Neural crest cell (in vitro differentiated cells): Measurements from ENCODE around the gene PIP5K1B. TPM values are rescaled to one million over a fixed set of nuclear protein-coding genes. Genes with fewer than 3 reads are reported as not detected.

Experiments
- DNase-seq: peaks from one replicate; pipeline ENCODE4 v3.0.0; 2021; ENCODE audit warnings: low read depth, mixed read lengths, low spot score
- H3K27ac Mint-ChIP-seq: one replicate; pipeline ENCODE4 v1.8.0; 2021; ENCODE audit warnings: mild to moderate bottlenecking, mixed read lengths; ENCODE audit not compliant: unreplicated experiment
- H3K27me3 Mint-ChIP-seq: 2 replicates; pipeline ENCODE4 v1.8.0; 2021; ENCODE audit warnings: low read depth, mild to moderate bottlenecking, mixed read lengths
- H3K36me3 Mint-ChIP-seq: 2 replicates; pipeline ENCODE4 v1.8.0; 2021; ENCODE audit warnings: low read depth, mild to moderate bottlenecking, mixed read lengths
- H3K4me1 Mint-ChIP-seq: 2 replicates; pipeline ENCODE4 v1.8.0; 2021; ENCODE audit warnings: mixed read lengths
- H3K4me3 Mint-ChIP-seq: one replicate; pipeline ENCODE4 v1.8.0; 2021; ENCODE audit warnings: mild to moderate bottlenecking, mixed read lengths
- H3K9me3 Mint-ChIP-seq: 2 replicates; pipeline ENCODE4 v1.8.0; 2021; ENCODE audit warnings: mixed read lengths
- total RNA-seq: library from RNA; stranded (reverse); gene quantifications from 2 replicates; pipeline ENCODE4 v1.2.1, GENCODE V29; 2021
- TF ChIP-seq, protein P1 (sequence below): fragments of 200-600 bp; sonication (generic); conservative IDR thresholded peaks from 2 replicates; pipeline ENCODE4 v1.5.0; 2021; ENCODE audit warnings: antibody characterized with exemption, mild to moderate bottlenecking

The PIP5K1B gene
- total RNA-seq, 1 donor from 2014 or later = 5.9 TPM

DNA sequence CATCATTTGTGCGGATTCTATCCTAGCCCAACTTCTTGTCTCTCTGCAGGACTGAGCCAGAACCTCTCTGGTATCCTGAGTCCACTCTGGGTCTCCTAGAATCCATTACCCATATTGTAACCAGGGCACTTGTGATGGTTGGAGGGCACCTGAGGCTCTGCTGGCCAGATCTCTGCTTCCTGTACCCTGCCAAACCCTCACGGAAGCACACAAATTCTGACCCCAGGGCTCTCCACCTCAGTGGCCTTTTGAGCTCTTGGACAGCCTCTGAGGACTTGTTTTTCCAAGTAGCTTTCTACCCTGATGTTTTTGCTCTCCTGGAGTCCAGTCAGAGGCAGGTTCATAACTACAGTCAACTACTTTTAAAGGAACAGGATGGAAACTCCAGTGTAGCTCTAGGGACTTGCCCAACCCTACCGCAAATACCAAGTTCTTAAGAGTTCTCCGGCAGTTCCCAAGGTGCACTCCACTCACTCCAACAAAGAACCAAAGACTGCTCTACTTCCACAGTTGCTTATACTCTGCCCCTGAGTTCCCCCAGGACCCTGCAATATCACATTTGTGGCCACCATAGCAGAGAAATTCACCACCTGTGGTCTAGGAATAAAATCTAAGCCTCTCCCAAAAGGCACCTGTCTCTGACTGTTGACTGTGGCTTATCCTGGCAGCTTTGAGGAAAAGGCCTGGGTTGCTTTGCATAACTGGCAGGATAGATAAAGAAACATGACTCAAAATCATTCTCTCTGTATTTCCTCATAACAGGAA, 9.6 kb downstream of the PIP5K1B start:
- Mint-ChIP-seq H3K27ac (no peak overlapping the region), H3K4me3 (no peak overlapping the region), H3K27me3 (peaks cover 47% of the 10 kb centered on the region), H3K36me3 (peaks cover 7% of the 10 kb centered on the region), H3K4me1 (peaks cover 10% of the 10 kb centered on the region), H3K9me3 (no peaks in the 10 kb centered on the region)
- DNase-seq = no peak
- TF ChIP-seq, protein P1, sequence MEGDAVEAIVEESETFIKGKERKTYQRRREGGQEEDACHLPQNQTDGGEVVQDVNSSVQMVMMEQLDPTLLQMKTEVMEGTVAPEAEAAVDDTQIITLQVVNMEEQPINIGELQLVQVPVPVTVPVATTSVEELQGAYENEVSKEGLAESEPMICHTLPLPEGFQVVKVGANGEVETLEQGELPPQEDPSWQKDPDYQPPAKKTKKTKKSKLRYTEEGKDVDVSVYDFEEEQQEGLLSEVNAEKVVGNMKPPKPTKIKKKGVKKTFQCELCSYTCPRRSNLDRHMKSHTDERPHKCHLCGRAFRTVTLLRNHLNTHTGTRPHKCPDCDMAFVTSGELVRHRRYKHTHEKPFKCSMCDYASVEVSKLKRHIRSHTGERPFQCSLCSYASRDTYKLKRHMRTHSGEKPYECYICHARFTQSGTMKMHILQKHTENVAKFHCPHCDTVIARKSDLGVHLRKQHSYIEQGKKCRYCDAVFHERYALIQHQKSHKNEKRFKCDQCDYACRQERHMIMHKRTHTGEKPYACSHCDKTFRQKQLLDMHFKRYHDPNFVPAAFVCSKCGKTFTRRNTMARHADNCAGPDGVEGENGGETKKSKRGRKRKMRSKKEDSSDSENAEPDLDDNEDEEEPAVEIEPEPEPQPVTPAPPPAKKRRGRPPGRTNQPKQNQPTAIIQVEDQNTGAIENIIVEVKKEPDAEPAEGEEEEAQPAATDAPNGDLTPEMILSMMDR = no peak

DNA sequence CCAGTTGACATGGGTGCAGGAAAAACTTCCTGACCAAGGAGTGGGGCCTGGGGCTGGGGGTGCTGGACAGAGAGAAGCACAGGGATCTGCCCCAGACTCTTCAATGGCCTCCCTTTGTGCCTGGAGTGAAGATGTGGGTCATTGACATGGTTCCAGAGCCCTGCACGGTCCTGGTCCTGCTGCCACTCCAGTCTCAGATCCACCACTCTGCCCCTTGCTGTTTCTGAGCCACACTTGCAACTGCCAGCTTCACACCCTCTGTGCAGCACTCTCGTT, 10.1 kb downstream of the PIP5K1B start:
- TF ChIP-seq, protein P1 = no peak
- Mint-ChIP-seq H3K27me3 (peaks cover 43% of the 10 kb centered on the region), H3K27ac (no peak overlapping the region), H3K9me3 (no peaks in the 10 kb centered on the region), H3K4me1 (peaks cover 6% of the 10 kb centered on the region), H3K36me3 (peaks cover 7% of the 10 kb centered on the region), H3K4me3 (no peak overlapping the region)
- no peak for DNase-seq

DNA sequence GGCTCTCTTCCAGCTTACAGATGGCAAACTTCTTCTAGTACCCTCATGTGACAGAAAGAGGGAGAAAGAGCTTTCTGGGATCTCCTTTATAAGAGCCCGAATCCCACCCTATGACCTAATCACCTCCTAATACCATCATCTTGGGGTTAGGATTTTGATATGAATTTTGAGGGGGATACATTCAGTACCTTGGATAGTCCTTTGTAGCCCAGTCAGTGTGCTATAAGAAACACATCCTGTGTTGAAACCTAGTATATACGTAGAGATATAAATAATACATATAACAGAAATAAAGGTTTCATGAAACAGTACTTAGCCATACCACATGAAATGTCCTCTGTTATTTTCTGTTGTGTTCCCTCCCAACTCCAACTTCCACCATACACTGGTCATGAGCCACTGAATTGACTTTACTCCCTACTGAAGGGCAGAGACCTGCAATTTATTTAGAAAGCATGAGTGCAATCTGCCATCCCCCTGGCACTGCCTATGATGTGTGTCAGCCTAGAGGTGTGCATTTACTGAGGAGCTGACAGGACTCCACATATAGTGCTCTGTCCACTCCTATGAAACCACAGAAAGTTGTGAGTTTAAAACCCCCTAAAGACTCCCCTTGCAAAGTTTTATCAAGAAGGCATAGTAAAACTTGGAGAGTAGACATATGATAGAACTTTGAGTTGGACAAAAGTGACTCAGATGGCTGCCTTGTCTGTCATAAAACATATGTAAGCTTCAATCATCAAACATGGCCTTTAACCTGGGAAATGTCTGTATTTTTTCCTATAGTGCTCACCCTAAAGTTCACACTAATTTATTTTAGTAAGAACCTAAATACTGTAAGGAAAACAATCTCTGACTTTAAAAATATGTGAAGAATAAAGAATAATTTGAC, 12.8 kb downstream of the PIP5K1B start:
- Mint-ChIP-seq H3K27me3 (peaks cover 31% of the 10 kb centered on the region), H3K9me3 (peaks cover under 1% of the 10 kb centered on the region), H3K4me3 (no peak overlapping the region), H3K36me3 (peaks cover 3% of the 10 kb centered on the region), H3K4me1 (no peaks in the 10 kb centered on the region), H3K27ac (no peak overlapping the region)
- DNase-seq = no peak
- TF ChIP-seq, protein P1 = no peak

DNA sequence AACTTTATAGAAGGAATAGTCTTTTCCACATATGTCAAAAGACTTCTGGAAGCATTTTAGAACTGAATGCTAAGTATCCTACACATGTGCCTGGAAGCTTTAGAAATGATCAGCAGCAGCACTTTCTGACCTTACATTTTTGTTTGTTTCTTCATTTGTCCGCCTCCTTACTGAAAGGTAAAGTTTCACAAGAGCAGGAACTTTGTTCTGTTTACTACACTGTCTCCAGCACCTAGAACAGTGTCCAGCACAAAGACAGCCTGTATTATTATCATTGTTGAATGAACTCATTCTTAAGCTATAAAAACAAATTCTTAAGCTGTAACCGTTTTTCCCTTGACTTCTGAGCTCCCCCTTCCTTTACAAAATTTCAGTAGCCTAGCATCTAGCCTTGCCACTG, 14.8 kb downstream of the PIP5K1B start:
- peaks cover 24% of the 10 kb centered on the region for H3K27me3 Mint-ChIP-seq
- H3K27ac Mint-ChIP-seq = no peak overlapping the region
- no peak for DNase-seq
- peaks cover 9% of the 10 kb centered on the region for H3K36me3 Mint-ChIP-seq
- H3K9me3 Mint-ChIP-seq = peaks cover 4% of the 10 kb centered on the region
- H3K4me1 Mint-ChIP-seq = peaks cover 5% of the 10 kb centered on the region
- TF ChIP-seq, protein P1 = no peak
- no peak overlapping the region for H3K4me3 Mint-ChIP-seq

DNA sequence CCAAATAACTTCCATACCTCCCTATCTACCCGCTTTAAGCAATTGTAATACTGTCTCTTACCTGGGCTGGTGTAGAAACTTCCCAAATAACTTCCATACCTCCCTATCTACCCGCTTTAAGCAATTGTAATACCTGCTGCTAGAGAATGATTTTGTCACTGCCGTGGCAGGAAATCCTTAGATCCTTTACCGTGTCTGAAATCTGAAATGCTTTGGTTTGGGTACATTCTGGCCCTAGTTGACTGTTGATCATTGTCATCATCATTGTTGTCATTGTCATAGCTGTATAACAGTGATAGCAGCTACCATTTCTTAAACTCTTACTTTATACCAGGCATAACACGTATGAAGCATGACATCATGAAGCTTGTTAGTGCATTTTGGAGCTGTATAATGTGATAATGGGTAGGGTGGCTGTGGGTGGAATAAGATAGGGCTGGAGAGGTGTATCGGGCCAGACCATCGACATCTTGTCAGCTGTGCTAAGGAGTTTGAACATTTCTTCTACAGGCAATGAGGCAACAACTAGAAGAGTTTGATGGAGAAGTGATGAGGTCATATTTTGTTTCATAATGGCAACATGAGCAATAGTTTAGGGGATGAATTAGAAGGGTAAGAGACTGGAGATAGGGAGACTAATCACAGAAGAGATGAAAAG, 15.7 kb downstream of the PIP5K1B start:
- Mint-ChIP-seq H3K36me3 (peaks cover 8% of the 10 kb centered on the region), H3K4me3 (no peak overlapping the region), H3K4me1 (peaks cover 12% of the 10 kb centered on the region), H3K9me3 (peaks cover 4% of the 10 kb centered on the region), H3K27ac (no peak overlapping the region), H3K27me3 (peaks cover 21% of the 10 kb centered on the region)
- TF ChIP-seq, protein P1 = no peak
- DNase-seq = no peak
